Activated gamma-delta T cell treated with Interleukin-2 at 50 U/mL for 16 hours (primary cell): Measurements from ENCODE around the gene OR51I1.

Experiments
- DNase-seq: peaks from one replicate; pipeline ENCODE4 v3.0.0-alpha.2; 2020

OR51I1 gene

GRCh38 chr11:5441414-5441813, at the start of gene OR51I1:
TSS of gene OR51I1 (minus strand) at chr11:5441514. CDS start at chr11:5441514, 0 bp downstream.
- no peak for DNase-seq

GRCh38 chr11:5489576-5490357, 48.5 kb upstream of the OR51I1 start:
- no peak for DNase-seq

GRCh38 chr11:5488798-5489399, 47.6 kb upstream of the OR51I1 start:
- no peak for DNase-seq

GRCh38 chr11:5488385-5488784, 47.1 kb upstream of the OR51I1 start, which contains the start of gene OR52D1:
TSS of gene OR52D1 (plus strand) at chr11:5488685. CDS start at chr11:5488707, 22 bp downstream.
- no peak for DNase-seq

- no peak for DNase-seq
These were observed 45.1 kb upstream of the OR51I1 start for GRCh38 chr11:5486421-5486820.

- no peak for DNase-seq
These were observed 44.7 kb upstream of the OR51I1 start for GRCh38 chr11:5486003-5486402.

- DNase-seq, result peak; percentile 7
These were observed 35.0 kb upstream of the OR51I1 start for GRCh38 chr11:5476186-5476819.

- no peak for DNase-seq
These were observed 32.6 kb upstream of the OR51I1 start for GRCh38 chr11:5473921-5474320.

- no peak for DNase-seq
These were observed 26.2 kb upstream of the OR51I1 start for GRCh38 chr11:5467527-5467926.

- no peak for DNase-seq
These were observed 19.8 kb upstream of the OR51I1 start for GRCh38 chr11:5460983-5461621.

GRCh38 chr11:5449432-5449831, 8.1 kb upstream of the OR51I1 start:
- no peak for DNase-seq

GRCh38 chr11:5449023-5449422, 7.7 kb upstream of the OR51I1 start, which contains the start of gene OR51I2:
TSS of gene OR51I2 (plus strand) at chr11:5449323. CDS start at chr11:5453489, 4,166 bp downstream.
- DNase-seq, result no peak

- DNase-seq, result no peak
These were observed 2.6 kb upstream of the OR51I1 start for GRCh38 chr11:5443835-5444393.

- DNase-seq, result no peak
These were observed 18.2 kb downstream of the OR51I1 start for GRCh38 chr11:5423131-5423530.

GRCh38 chr11:5421811-5422210, 19.5 kb downstream of the OR51I1 start, which contains the start of gene OR51Q1:
TSS of gene OR51Q1 (plus strand) at chr11:5422111. CDS start at chr11:5422201, 90 bp downstream.
- no peak for DNase-seq

- DNase-seq, result no peak
These were observed 20.3 kb downstream of the OR51I1 start for GRCh38 chr11:5420993-5421392.

- no peak for DNase-seq
These were observed 36.1 kb downstream of the OR51I1 start for GRCh38 chr11:5405173-5405572.

GRCh38 chr11:5398936-5399335, 42.4 kb downstream of the OR51I1 start:
- DNase-seq, result no peak

GRCh38 chr11:5394091-5394490, 47.2 kb downstream of the OR51I1 start:
- DNase-seq, result no peak
